Hepatocyte (in vitro differentiated cells): ENCODE results near the gene FMO1. TPM values are rescaled to one million over a fixed set of nuclear protein-coding genes. Genes with fewer than 3 reads are reported as not detected.

Experiments used
- DNase-seq: peaks from one replicate; pipeline ENCODE4 v3.0.0-alpha.2; 2016; ENCODE audit warnings: low spot score
- H2AFZ ChIP-seq: fragments of 200-600 bp; sonication (generic); 2 replicates; pipeline ENCODE4 v1.6.0; 2016; ENCODE audit warnings: antibody characterized with exemption, mild to moderate bottlenecking
- H3K27ac ChIP-seq: fragments of 200-600 bp; sonication (generic); 2 replicates; pipeline ENCODE4 v1.5.1; 2016; ENCODE audit warnings: mild to moderate bottlenecking
- H3K27me3 ChIP-seq: fragments of 200-600 bp; sonication (generic); 2 replicates; pipeline ENCODE4 v1.6.1; 2016
- H3K36me3 ChIP-seq: fragments of 200-600 bp; sonication (generic); replicated peaks from 2 replicates; pipeline ENCODE4 v1.5.1; 2016; ENCODE audit warnings: low read depth; ENCODE audit not compliant: insufficient read depth
- H3K4me1 ChIP-seq: fragments of 200-600 bp; sonication (generic); 2 replicates; pipeline ENCODE4 v1.5.1; 2016; ENCODE audit warnings: mild to moderate bottlenecking, moderate library complexity; ENCODE audit not compliant: insufficient read depth
- H3K4me2 ChIP-seq: fragments of 200-600 bp; sonication (generic); 2 replicates; pipeline ENCODE4 v1.6.0; 2016
- H3K4me3 ChIP-seq: fragments of 200-600 bp; sonication (generic); 2 replicates; pipeline ENCODE4 v1.5.1; 2016; ENCODE audit warnings: mild to moderate bottlenecking
- H3K79me2 ChIP-seq: fragments of 200-600 bp; sonication (generic); 2 replicates; pipeline ENCODE4 v1.6.0; 2017; ENCODE audit warnings: mild to moderate bottlenecking
- H3K9me2 ChIP-seq: fragments of 200-600 bp; sonication (generic); replicated peaks from 2 replicates; pipeline ENCODE4 v1.6.0; 2017; ENCODE audit warnings: mild to moderate bottlenecking; ENCODE audit not compliant: insufficient read depth
- H3K9me3 ChIP-seq: fragments of 200-600 bp; sonication (generic); 2 replicates; pipeline ENCODE4 v1.5.1; 2016; ENCODE audit warnings: low read depth, mild to moderate bottlenecking
- H4K20me1 ChIP-seq: fragments of 200-600 bp; sonication (generic); 2 replicates; pipeline ENCODE4 v1.6.0; 2016; ENCODE audit warnings: mild to moderate bottlenecking; ENCODE audit not compliant: insufficient read depth, poor library complexity, severe bottlenecking
- EZH2 ChIP-seq: fragments of 200-600 bp; sonication (generic); IDR thresholded peaks from 2 replicates; pipeline ENCODE4 v1.6.1; 2016; ENCODE audit warnings: antibody characterized with exemption, mild to moderate bottlenecking, borderline replicate concordance
- EZH2phosphoT487 ChIP-seq: fragments of 200-600 bp; sonication (generic); IDR thresholded peaks from one replicate; pipeline ENCODE4 v1.6.1; 2018; ENCODE audit warnings: antibody characterized with exemption, mild to moderate bottlenecking, low read depth, moderate library complexity; ENCODE audit not compliant: unreplicated experiment, severe bottlenecking
- WGBS: methylation state at CpG from one replicate; pipeline ENCODE4 v1.1.6; 2016; ENCODE audit warnings: low lambda C conversion rate; ENCODE audit errors: missing lambda C conversion rate; 5-methylcytosine and 5-hydroxymethylcytosine counted together
- polyA plus RNA-seq: library from polyadenylated mRNA; unstranded; fragments of >200 nt; fragmentation: Nextera tagmentation; extraction: Ambion mirVana; gene quantifications from 2 replicates; pipeline ENCODE4 v1.2.1, GENCODE V29; 2016
- total RNA-seq: library from RNA; depleted of rRNA; stranded (reverse); fragments of >200 nt; gene quantifications from 2 replicates; pipeline ENCODE4 v1.2.3, GENCODE V29; 2014
- TF ChIP-seq, protein P1 (sequence below): fragments of 200-600 bp; sonication (generic); IDR thresholded peaks from 2 replicates; pipeline ENCODE4 v1.5.1; 2016; ENCODE audit warnings: antibody characterized with exemption, mild to moderate bottlenecking; ENCODE audit not compliant: poor library complexity

FMO1 gene
- total and polyA plus RNA-seq, 2 experiments from 2014 or later = 51.2 to 79.6 TPM

DNA sequence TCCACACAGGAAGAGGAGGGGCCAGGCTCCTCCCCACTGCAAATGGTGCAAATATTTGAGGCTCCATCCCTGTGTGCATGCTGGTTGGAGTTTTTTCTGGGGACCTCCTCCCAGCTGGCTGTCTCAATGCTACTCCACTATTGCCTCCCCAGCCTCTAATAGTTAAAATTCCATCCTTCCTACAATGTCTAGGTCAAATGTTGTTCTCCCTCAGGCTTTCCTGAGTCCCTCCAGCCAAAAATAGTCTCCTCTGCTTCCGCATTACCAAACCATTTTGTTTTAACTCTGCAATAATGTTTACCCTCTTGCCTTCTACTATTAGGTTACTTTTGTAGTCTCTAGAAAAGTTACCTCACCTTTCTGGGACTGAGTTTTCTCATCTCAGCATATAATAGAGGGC is 29.6 kb upstream of the FMO1 start:
- Histone ChIP-seq H2AFZ (no peak overlapping the region), H3K27ac (peak overlapping the region; percentile 80), H3K27me3 (no peaks in the 10 kb centered on the region), H3K9me2 (no peaks in the 10 kb centered on the region), H4K20me1 (no peaks in the 10 kb centered on the region), H3K36me3 (no peaks in the 10 kb centered on the region), H3K9me3 (no peaks in the 10 kb centered on the region), H3K79me2 (no peaks in the 10 kb centered on the region), H3K4me1 (peaks cover 16% of the 10 kb centered on the region), H3K4me3 (no peak overlapping the region), H3K4me2 (no peak overlapping the region)
- WGBS = 33% methylated on average over 1 of the region's 1 CpG
- DNase-seq = no peak
- TF ChIP-seq, protein P1, sequence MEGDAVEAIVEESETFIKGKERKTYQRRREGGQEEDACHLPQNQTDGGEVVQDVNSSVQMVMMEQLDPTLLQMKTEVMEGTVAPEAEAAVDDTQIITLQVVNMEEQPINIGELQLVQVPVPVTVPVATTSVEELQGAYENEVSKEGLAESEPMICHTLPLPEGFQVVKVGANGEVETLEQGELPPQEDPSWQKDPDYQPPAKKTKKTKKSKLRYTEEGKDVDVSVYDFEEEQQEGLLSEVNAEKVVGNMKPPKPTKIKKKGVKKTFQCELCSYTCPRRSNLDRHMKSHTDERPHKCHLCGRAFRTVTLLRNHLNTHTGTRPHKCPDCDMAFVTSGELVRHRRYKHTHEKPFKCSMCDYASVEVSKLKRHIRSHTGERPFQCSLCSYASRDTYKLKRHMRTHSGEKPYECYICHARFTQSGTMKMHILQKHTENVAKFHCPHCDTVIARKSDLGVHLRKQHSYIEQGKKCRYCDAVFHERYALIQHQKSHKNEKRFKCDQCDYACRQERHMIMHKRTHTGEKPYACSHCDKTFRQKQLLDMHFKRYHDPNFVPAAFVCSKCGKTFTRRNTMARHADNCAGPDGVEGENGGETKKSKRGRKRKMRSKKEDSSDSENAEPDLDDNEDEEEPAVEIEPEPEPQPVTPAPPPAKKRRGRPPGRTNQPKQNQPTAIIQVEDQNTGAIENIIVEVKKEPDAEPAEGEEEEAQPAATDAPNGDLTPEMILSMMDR = no peak
- no peak for TF ChIP-seq EZH2phosphoT487
- no peak for TF ChIP-seq EZH2

DNA sequence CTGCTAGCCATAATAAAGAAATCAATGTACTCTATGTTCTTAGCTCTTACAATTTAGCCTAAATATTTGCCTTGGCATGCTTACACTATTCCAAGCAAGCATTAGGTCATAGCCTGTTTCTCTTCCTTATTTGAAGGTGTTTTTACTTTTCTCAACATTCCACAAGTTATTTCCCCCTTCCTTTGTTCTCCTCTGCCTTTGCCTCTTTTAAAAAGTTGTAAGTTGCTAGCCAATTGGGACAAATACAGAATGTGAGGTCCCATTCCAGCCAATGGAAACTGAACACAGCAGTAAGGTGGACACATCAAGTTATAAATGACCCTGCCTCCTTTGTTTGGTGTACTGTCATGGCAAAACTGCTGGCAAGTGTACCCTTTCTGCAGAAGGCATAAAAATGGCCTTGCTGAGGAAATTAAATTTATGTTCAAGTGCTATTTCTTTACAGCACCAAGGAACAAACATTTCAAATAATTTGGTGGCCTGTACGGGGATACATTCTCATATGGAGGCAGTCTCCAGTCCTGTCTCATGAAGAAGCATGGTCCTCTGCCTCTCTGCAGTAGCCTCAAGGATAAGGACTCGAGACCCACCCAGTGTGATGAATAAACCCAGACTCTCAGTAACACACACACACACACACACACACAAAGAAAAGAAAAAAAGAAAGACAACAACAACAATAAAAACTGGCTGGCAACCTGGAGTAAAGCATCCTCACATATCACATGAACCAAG is 28.8 kb upstream of the FMO1 start:
- H3K27ac ChIP-seq = peak overlapping the region; percentile 80
- H2AFZ ChIP-seq = peak overlapping the region; percentile 71

DNA sequence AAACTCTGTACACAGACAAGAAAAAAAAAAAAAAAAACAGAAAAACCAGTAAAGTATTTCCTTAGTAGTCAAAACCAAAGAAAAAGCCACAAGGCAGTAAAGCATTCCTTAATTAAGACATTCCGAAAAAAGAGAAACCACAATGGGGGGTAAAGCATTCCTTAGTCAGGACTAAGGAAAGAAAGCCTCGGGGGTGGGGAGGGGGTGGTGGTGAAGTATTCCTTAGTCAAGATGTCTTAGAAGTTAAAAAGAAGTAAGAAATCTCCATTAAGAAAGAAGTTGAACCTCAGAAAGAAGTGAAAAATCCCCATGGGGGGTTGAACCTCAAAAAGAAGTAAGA is 28.2 kb upstream of the FMO1 start:
- Histone ChIP-seq H2AFZ (peak overlapping the region; percentile 71), H3K27me3 (no peaks in the 10 kb centered on the region), H3K9me3 (no peaks in the 10 kb centered on the region), H3K4me2 (peak overlapping the region; percentile 71), H3K79me2 (no peaks in the 10 kb centered on the region), H3K4me1 (peaks cover 16% of the 10 kb centered on the region), H3K9me2 (no peaks in the 10 kb centered on the region), H3K36me3 (no peaks in the 10 kb centered on the region), H4K20me1 (no peaks in the 10 kb centered on the region), H3K27ac (peak overlapping the region; percentile 80), H3K4me3 (no peak overlapping the region)
- TF ChIP-seq, protein P1 = no peak
- TF ChIP-seq EZH2 = no peak
- no peak for TF ChIP-seq EZH2phosphoT487
- no peak for DNase-seq
- WGBS = 44% methylated on average over 2 of the region's 2 CpGs

More for the DNA sequence above, 28.8 kb upstream of the FMO1 start:
- Histone ChIP-seq H3K9me3 (no peaks in the 10 kb centered on the region), H3K36me3 (no peaks in the 10 kb centered on the region), H3K79me2 (no peaks in the 10 kb centered on the region), H3K27me3 (no peaks in the 10 kb centered on the region), H3K4me2 (peak overlapping the region; percentile 71), H3K9me2 (no peaks in the 10 kb centered on the region), H3K4me3 (no peak overlapping the region), H4K20me1 (no peaks in the 10 kb centered on the region), H3K4me1 (peaks cover 16% of the 10 kb centered on the region)
- 54% methylated on average over 2 of the region's 2 CpGs for WGBS
- no peak for DNase-seq
- TF ChIP-seq, protein P1 = no peak
- TF ChIP-seq EZH2 = no peak
- no peak for TF ChIP-seq EZH2phosphoT487
